IPS-18c (cell line): ENCODE results near the gene VPS13D.

ENCODE experiments used
- H3K4me3 ChIP-seq: 2 replicates; pipeline ENCODE4 v1.7.0; 2013; ENCODE audit warnings: low read depth, mild to moderate bottlenecking, low read length, moderate library complexity; ENCODE audit not compliant: insufficient read depth
- H3K9me3 ChIP-seq: one replicate; pipeline ENCODE4 v1.6.1; 2013; ENCODE audit warnings: mild to moderate bottlenecking, low read length, moderate library complexity; ENCODE audit not compliant: control insufficient read depth, insufficient read depth

VPS13D gene

DNA sequence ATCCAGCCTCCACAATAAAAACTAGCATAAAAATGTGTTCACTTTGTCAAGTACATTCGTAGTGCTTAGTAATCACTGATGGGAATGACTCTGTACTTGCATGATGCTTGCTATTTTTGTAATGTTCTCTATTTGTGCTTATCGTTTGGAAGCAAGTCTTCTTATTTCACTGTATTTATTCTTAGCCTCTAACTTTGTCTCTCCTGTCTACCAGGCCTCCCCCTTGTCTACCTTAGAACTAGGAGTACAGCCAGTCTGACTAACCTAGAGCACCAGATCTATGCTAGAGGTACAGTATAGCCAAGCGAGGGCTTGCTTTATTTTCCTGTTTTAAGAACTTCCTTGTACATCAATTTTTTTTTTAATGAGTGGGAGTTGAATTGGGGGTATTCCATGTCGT, 108.2 kb downstream of the VPS13D start:
- H3K9me3 ChIP-seq = no peaks in the 10 kb centered on the region
- H3K4me3 ChIP-seq = no peak overlapping the region

DNA sequence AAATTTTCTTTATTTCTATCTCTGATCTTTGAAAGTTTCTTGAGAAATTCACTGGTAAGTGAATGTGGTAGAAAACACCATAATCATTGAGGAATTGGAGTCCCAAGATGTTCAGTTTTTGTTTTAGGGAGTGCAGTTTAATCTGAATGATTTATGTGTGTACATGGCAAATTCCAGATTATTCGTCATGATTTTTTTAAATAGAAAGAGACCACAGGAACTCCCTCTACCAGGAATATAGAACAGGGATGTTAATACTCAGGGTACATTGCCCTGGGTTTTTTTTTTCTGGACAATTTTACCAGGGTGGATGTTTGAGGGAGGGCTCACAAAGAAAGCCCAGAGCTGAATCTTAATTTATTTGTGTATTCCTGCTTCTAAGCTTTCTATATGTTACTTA, 109.0 kb downstream of the VPS13D start:
- Histone ChIP-seq H3K9me3 (no peaks in the 10 kb centered on the region), H3K4me3 (no peak overlapping the region)

DNA sequence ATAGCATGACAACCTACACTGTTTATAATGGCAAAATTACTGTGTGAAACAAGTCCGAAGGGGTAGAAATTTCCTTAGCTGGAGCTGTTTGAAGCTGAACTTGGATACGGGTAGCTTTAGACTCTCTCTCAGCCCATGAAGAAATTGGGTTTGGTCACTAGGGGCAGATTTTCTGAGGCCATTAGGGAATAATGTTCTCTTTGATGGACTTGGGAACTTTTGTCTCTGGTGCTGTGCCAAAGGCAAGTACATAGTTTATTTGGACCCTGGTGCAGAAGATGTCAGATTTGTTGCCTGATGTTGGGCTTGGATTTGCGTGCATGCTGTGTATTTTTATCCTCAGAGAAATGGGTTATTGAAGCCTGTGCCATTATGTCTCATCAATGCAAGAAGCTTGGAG, 109.6 kb downstream of the VPS13D start:
- no peaks in the 10 kb centered on the region for H3K9me3 ChIP-seq

DNA sequence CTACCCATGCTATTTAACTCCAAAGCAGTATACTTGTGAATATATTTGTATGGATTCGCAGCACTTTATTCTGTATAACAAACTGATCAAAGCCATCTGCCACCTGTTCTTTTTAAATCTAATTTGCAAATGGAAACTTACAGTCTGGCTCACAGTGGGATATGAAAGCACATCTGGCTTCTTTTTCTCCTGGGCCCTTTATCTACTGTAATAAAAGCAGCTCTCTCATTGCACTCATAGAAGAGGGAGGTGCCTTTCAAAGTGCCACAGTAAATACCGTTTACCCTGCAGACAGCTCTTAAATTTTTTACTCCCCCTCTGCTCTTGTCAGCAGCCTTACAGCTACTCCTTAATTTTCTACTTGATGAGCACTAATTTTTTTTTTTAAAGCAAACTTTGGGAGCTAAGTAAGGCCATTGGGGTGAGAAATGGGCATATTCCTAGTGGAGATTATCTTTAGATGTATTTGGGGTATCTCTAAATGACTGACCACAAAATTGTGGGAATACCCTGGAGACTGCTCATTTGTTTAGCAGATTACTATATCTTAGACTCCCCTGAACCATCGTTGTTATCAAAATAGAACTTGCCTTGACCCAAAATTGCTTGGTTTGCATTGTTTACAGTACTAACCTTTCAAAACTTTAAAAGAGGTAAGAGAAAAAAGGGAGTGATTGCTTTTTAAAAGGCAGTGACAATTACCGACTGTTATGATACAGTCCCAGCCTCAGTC, 110.1 kb downstream of the VPS13D start:
- Histone ChIP-seq H3K4me3 (no peak overlapping the region), H3K9me3 (no peaks in the 10 kb centered on the region)

More for the DNA sequence above, 109.6 kb downstream of the VPS13D start:
- H3K4me3 ChIP-seq = no peak overlapping the region

DNA sequence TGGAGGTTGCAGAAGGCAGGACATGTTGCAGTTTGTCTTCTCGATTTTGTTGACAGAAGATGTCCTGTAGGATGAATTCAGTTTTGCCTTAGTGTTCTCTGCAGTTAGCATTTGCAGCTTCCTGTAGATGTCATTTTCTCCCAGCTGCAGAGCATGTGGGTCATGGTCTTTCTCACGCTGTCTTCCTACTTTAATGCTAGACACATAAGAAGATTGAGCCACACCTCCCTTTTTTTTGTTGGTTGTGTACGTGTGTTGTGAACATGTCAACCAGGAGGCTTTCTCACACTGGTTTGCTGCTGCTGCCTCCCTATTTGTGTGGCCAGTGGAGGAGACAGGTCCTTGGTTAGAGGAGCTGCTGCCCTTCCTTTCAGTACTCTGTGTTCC, 110.7 kb downstream of the VPS13D start:
- Histone ChIP-seq H3K4me3 (no peak overlapping the region), H3K9me3 (no peaks in the 10 kb centered on the region)

DNA sequence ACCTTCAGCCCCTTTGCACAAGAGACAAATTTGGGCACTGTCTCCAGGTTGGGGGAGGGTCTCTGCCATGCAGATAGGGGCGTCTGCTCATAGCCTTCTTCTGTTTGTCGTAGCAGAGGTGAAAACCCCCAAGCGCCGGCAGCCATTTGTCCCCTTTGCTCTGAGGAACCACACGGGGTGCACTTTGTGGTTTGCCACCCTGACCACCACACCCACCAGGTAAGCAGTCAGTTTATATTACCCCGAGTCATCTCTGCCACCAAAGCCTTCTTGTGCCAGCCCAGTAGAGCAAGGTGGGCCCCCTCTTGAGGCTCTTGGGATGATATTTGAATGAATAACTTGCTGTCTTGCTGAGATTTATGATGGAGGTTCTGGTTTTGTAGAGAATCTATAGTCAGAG, 111.8 kb downstream of the VPS13D start:
- Histone ChIP-seq H3K4me3 (no peak overlapping the region), H3K9me3 (no peaks in the 10 kb centered on the region)

DNA sequence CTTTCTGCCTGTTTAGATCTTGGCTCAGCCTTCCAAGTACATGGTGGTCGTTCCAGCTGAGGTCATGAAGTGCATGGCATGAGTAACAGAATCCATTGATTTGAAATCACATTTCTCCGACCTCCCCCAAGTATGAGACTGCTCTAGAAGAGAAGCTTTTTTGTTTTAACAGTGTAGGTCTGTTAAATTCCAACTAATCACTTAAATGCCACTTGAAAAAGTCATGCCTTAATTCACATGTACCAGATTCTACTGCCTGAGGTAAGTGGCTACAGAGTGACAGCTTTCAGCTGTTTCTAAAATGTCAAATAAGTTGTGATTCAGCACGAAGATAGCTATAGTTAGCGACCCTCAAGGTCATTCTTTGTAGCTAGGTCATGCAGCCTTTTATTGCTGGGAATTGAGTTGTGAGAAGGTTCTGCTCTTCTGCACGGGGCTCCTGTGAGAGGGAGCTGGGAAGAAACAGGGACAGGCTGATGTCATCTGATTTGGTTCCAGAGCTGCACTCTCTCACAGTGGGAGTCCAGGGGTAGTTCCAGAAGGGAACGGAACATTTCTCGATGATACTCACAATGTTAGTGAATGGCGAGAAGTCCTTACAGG, 112.7 kb downstream of the VPS13D start:
- H3K9me3 ChIP-seq = no peaks in the 10 kb centered on the region

DNA sequence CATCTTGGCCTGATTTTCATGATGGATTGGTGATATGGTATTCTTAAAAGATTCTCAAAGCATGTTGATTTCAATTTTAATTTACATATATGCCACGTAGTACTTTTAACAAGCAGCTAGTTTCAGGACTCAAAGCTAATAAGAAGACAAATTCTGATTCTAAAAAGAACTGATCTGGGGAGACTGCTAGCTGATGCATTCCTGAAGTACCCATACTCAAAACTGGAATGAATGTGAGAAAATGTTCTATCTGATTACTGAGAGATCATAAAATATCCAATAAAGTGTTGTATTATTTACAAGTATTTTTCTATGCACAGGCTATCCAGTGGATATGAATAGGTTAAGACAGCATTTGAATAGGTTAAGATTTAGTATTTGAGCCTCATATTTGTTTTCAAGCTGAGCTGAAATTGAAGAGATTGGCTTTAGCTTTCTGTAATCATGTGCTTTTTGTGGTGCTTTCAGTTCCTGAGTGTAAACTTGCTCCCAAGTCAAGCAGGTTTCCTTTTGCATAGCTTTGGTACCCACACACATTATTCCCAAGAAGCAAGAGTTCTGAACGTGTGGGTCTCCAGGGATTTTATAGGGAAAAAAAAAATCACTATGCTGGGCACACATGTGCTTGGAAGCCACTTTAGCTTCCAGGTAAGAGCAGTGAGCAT, 114.1 kb downstream of the VPS13D start:
- no peaks in the 10 kb centered on the region for H3K9me3 ChIP-seq
- no peak overlapping the region for H3K4me3 ChIP-seq

More for the DNA sequence above, 112.7 kb downstream of the VPS13D start:
- H3K4me3 ChIP-seq = no peak overlapping the region

DNA sequence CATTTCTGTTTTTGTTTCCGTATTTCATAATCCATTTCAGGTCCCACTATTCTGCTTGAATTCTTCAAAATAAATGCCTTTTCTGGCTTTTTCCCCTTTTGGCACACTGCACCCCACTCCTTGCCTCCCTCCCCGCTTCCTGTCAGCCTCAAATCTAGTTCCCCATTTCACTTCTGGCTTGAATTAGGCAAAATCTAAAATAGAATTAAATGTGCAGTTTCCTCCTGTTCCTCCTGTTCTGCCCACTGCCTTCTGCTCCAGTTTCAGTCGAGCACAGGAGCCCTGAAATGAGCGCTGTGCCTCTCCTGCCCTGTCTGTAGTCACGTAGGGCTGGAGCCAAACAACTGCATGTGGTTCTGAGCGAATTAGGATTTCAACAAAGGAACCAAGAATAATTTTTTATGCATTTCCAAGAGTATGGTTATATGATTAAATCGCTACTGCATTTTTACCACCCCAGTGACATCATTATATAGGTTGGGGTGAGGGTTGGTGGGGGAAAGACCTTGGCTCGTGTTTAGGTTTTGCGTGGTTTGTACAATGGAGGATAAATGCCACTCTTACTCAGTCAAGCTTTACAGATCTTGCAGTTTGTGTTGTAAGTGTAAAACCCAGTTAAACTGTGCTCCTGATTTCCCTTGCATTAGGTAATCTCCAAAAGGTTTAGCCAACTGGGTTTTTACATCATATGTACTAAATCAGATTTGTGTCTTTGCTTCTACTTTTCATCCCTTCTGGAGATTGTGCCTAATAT, 114.9 kb downstream of the VPS13D start:
- no peaks in the 10 kb centered on the region for H3K9me3 ChIP-seq

DNA sequence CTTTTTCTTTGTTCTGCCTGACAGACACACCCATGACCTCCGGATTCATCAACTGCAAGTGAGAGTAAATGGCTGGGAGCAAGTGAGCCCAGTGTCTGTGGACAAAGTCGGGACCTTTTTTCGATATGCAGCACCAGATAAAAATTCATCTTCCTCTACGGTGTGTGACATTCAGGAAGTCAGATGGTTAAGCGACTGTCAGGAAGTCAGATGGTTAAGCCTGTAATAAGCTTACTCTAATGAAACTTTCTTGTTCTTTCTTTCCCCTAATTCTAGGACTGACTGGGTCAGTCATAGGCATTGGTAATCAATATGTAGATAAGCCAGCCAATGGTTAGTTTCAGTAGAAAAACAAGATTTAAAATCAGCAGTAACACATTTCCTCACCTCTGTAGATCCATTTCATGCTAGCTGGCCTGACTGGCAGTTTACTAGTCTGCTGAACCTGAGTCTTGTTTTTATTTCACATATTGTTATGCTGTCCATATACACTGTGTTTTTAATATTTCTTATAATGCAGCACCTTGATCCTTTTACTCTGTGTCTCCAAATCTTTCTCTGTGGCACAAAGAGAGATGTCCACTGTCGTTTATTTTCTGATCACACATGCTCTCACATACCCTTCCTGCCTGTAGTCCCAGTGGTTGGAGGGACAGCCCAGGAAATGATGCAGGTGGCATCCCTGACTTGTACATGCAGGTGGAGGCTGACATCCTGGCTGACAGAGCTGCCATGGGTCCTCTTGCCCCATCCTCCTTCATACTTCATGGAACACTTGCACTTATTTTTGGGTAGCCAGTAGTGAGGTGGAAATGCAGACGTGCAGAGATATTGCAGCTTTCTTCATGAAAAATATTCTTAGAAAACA, 115.8 kb downstream of the VPS13D start:
- no peak overlapping the region for H3K4me3 ChIP-seq
- no peaks in the 10 kb centered on the region for H3K9me3 ChIP-seq

More for the DNA sequence above, 114.9 kb downstream of the VPS13D start:
- no peak overlapping the region for H3K4me3 ChIP-seq

DNA sequence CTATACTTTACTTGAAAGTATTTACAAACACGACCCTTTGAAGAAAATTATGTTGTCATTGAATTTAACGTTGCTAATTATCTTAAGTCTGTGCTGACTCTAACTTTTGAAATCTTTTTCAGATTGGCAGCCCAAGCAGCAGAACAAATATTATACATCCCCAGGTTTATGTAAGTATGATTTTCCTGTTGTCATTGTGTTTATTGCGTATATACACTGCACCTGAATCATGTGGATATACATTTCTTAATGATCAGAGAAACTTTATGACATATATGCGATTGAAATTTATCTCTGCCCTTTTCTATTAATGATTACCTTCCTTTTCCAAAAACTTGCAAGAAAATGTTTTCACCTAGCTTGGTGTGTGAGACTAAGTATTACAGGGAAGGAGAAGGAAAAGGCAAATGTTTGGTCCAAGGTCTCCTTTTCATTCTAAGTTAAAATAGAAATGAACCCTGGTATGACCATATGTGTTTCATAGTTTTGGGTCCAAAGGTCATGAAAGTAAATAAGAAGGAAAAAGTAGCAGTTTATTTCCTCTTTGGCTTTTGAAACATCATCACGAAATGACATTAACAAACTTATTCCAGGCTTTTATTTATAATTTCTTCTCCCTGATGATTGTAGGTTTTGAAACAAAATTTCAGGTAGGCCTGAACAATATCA, 116.8 kb downstream of the VPS13D start:
- no peak overlapping the region for H3K4me3 ChIP-seq

DNA sequence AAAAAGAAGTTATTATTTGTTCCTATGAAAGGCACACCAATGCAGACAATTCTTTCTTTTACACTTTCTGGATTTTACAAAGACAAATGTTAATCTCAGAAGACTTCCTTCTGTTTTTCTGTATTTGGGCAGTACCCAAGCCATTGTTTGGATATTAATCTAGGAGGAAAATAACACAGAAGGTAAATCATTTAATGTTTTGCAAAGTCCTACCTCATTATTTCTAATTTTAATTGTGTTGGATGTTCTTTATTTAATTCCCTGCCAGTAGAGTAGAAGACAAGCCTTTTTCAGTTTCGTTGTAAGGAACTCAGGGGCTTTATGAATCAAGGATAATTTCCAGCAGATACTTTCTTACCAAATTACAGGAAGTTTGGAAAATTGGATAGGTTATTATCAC, 118.3 kb downstream of the VPS13D start:
- no peaks in the 10 kb centered on the region for H3K9me3 ChIP-seq

More for the DNA sequence above, 116.8 kb downstream of the VPS13D start:
- H3K9me3 ChIP-seq = no peaks in the 10 kb centered on the region

DNA sequence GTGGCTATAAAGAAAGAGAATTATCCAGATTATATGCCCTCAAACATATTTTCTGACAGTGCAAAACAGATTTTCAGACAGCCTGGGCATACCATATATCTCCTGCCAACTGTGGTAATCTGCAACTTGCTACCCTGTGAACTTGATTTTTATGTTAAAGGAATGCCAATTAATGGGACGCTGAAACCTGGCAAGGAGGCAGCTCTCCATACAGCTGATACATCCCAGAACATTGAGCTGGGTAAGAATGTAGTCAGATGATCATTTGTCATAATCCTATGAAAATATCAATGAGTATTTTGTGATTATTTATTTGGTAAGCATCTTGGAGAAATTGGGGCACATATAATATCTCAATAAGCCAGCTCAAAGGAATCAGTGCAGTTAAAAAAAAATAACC, 124.2 kb downstream of the VPS13D start:
- Histone ChIP-seq H3K4me3 (no peak overlapping the region), H3K9me3 (no peaks in the 10 kb centered on the region)

More for the DNA sequence above, 118.3 kb downstream of the VPS13D start:
- no peak overlapping the region for H3K4me3 ChIP-seq

DNA sequence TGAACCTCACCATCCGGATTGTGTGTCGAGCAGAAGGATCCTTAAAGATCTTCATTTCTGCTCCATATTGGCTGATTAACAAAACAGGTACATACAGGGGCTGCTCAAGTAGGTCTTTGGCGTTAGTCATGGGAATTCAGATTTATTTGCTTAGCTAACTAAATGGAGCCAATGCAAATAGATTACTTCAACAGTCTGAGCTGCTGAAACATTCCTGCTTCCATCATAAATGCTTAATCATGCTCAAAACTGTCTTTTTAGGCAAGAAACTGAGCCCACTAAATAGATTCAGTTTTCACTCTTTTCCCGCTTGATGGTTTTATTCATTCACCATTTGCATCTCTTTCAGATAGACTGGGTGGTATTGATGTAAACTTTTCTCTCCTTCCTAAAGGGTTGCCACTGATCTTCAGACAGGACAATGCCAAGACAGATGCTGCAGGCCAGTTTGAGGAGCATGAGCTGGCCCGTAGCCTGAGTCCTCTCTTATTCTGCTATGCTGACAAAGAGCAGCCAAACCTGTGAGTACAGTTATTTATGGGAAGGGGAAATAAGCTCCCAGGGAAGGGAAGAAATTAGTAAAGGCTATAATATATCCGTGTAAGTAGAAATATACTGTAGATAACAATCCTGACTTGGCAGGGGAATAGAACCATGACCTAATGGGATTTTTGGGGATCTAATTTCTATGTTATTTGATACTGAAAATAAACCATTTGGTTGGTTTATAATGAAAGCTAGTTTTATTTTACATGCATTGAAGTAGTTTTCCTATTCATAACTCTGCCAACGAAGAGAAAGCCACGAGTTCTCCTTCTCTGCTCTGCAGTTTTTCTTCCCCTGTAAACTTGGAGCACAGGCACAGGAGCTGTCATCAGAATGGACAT, 126.4 kb downstream of the VPS13D start:
- no peak overlapping the region for H3K4me3 ChIP-seq

DNA sequence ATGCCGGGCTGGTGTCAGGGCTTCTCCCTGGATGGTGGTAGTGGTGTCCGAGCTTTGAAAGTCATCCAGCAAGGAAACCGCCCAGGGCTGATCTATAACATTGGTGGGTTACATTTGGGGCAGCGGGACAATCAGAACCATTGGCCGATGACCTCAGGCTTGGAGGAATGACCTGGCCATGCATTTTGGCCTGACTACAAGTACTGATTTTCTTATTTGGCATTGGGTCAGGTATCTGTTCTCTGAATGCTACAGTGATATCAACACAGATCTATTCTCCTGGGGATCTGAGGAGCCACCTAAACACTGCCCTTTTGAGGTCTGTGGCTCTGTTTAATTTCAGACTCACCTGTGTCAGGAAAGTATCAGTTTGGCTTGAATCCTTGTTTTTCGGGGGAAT, 128.7 kb downstream of the VPS13D start:
- Histone ChIP-seq H3K4me3 (no peak overlapping the region), H3K9me3 (no peaks in the 10 kb centered on the region)

More for the DNA sequence above, 126.4 kb downstream of the VPS13D start:
- H3K9me3 ChIP-seq = no peaks in the 10 kb centered on the region
